DND-41 (cell line): ENCODE data around the gene NANP.
"Not testable (repeated sequence)": the region's sequence is repeated elsewhere in the genome, so short reads cannot be mapped to it uniquely, and the experiment has no call there.

ENCODE experiments used
- ATAC-seq: fragments of 200-7000 bp; cut with Tn5 transposase; 3 replicates; pipeline ENCODE4 v1.9.1; 2021; ENCODE audit warnings: low read depth; ENCODE audit not compliant: insufficient read depth
- DNase-seq: peaks from one replicate; pipeline ENCODE4 v3.0.0-alpha.2; 2020
- H2AFZ ChIP-seq: 2 replicates; pipeline ENCODE4 v1.6.0; 2012; ENCODE audit warnings: low read depth, low read length
- H3K27ac ChIP-seq: 2 replicates; pipeline ENCODE4 v1.5.1; 2012; ENCODE audit warnings: low read length, inconsistent platforms
- H3K27me3 ChIP-seq: fragments of 200-600 bp; sonication (generic); 2 replicates; pipeline ENCODE4 v1.6.0; 2012; ENCODE audit warnings: low read length, mild to moderate bottlenecking, inconsistent platforms; ENCODE audit not compliant: insufficient read depth, poor library complexity
- H3K36me3 ChIP-seq: 2 replicates; pipeline ENCODE4 v1.5.1; 2012; ENCODE audit warnings: low read length, inconsistent platforms; ENCODE audit not compliant: insufficient read depth
- H3K4me1 ChIP-seq: 2 replicates; pipeline ENCODE4 v1.5.1; 2012; ENCODE audit warnings: mild to moderate bottlenecking, low read length; ENCODE audit not compliant: insufficient read depth
- H3K4me2 ChIP-seq: 2 replicates; pipeline ENCODE4 v1.6.0; 2012; ENCODE audit warnings: mild to moderate bottlenecking, moderate library complexity, low read length, inconsistent platforms; ENCODE audit not compliant: insufficient read depth
- H3K4me3 ChIP-seq, 2 experiments: fragments of 200-600 bp in 1 of 2; shearing (Covaris generic) in 1 of 2; 2 replicates each; pipeline ENCODE4 v1.5.1; 2012 to 2016; ENCODE audit warnings: inconsistent platforms in 2 of 2, low read length in 2 of 2, mild to moderate bottlenecking in 2 of 2, low read depth in 1 of 2, moderate library complexity in 1 of 2
- H3K79me2 ChIP-seq: 2 replicates; pipeline ENCODE4 v1.6.0; 2012; ENCODE audit warnings: low read length, inconsistent platforms; ENCODE audit not compliant: insufficient read depth
- H3K9ac ChIP-seq: 2 replicates; pipeline ENCODE4 v1.6.0; 2012; ENCODE audit warnings: low read depth, mild to moderate bottlenecking, inconsistent platforms, low read length, moderate library complexity
- H3K9me3 ChIP-seq: 2 replicates; pipeline ENCODE4 v1.5.1; 2012; ENCODE audit warnings: low read length, moderate library complexity, mild to moderate bottlenecking, inconsistent platforms; ENCODE audit not compliant: insufficient read depth, severe bottlenecking
- H4K20me1 ChIP-seq: 2 replicates; pipeline ENCODE4 v1.6.0; 2012; ENCODE audit warnings: low read length; ENCODE audit not compliant: insufficient read depth
- EZH2 ChIP-seq: IDR thresholded peaks from 3 replicates; pipeline ENCODE4 v1.6.1; 2012; ENCODE audit warnings: borderline replicate concordance, low read depth, mild to moderate bottlenecking, moderate library complexity, low read length, inconsistent platforms; ENCODE audit not compliant: severe bottlenecking
- TF ChIP-seq, protein P1 (sequence below): IDR thresholded peaks from 2 replicates; pipeline ENCODE4 v1.5.1; 2012; ENCODE audit warnings: borderline replicate concordance, low read length, moderate library complexity, mild to moderate bottlenecking; ENCODE audit not compliant: poor library complexity, severe bottlenecking; ENCODE audit errors: extremely low read depth

Gene NANP

DNA sequence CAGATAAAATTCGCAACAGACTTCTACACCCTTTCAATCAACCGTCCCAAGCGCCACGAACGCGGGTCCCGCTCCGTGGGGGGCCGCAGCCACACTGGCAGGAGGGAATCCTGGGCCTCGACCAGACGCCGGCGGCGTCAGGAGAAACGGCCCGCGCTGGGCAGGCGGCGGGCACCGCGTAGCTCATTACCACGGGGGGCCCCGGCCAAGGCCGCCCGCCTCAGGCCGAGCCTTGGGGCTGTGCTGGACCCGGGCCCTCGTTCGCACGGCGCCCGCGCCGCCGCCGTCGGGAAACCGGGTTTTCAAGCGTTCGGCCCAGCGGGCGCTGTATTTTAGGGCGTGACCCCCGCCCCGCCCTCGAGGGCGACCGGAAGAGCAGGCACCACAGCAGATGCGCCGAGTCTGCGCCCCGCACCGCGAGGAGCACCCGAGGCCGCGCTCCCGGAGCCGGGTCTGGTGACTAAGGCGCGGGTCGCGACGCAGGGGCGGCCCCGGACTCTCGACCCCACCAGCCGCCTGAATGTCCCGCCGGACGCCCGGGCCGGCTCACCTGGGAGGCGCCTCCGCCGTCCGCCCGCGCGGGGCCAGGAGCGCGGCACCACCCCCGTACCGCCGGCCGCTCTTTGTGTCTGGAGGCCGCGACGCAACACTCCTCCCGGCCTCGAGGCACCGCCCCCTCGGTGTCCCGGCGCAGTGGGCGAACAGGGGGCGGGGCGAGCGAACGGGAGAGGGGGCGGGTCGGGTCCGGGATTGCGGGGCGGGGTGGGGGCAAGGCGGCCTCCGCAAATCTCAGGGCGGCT, 38.7 kb downstream of the NANP start, which contains the start of gene NINL:
Gene NINL, minus strand, starts transcription at position 627 of the 800 bp plus-strand sequence. CDS start 58,944 bp downstream, outside the sequence.
- peak within 1 kb of the TSS; percentile 79 for H3K27ac ChIP-seq
- peaks cover 48% of the 10 kb centered on the region for H3K79me2 ChIP-seq
- TF ChIP-seq EZH2: no peak
- TF ChIP-seq, protein P1, sequence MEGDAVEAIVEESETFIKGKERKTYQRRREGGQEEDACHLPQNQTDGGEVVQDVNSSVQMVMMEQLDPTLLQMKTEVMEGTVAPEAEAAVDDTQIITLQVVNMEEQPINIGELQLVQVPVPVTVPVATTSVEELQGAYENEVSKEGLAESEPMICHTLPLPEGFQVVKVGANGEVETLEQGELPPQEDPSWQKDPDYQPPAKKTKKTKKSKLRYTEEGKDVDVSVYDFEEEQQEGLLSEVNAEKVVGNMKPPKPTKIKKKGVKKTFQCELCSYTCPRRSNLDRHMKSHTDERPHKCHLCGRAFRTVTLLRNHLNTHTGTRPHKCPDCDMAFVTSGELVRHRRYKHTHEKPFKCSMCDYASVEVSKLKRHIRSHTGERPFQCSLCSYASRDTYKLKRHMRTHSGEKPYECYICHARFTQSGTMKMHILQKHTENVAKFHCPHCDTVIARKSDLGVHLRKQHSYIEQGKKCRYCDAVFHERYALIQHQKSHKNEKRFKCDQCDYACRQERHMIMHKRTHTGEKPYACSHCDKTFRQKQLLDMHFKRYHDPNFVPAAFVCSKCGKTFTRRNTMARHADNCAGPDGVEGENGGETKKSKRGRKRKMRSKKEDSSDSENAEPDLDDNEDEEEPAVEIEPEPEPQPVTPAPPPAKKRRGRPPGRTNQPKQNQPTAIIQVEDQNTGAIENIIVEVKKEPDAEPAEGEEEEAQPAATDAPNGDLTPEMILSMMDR: no peak
- ATAC-seq (peak; percentile 87), DNase-seq (peak; percentile 77)
- no peaks in the 10 kb centered on the region for H3K27me3 ChIP-seq
- H3K4me3 ChIP-seq: peak within 1 kb of the TSS; percentile 51 to 75
- H2AFZ ChIP-seq: peak within 1 kb of the TSS; percentile 80
- peak within 1 kb of the TSS; percentile 76 for H3K4me2 ChIP-seq
- peaks cover 34% of the 10 kb centered on the region for H3K4me1 ChIP-seq
- no peaks in the 10 kb centered on the region for H3K9me3 ChIP-seq
- peaks cover 5% of the 10 kb centered on the region; the same call in 1 of the 2 replicates for H4K20me1 ChIP-seq
- peak within 1 kb of the TSS; percentile 86 for H3K9ac ChIP-seq
- H3K36me3 ChIP-seq: peaks cover 12% of the 10 kb centered on the region; the same call in 1 of the 2 replicates

DNA sequence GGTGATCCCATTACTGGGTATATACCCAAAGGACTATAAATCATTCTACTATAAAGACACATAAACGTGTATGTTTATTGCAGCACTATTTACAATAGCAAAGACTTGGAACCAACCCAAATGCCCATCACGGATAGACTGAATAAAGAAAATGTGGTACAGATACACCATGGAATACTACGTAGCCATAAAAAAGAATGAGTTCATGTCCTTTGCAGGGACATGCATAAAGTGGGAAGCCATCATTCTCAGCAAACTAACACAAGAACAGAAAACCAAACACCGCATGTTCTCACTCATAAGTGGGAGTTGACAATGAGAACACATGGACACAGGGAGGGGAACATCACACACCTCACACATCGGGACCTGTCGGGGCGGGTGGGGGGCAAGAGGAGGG, 40.2 kb downstream of the NANP start:
- Histone ChIP-seq H3K79me2 (peaks cover 63% of the 10 kb centered on the region), H3K4me1 (peaks cover 34% of the 10 kb centered on the region), H3K9ac (peak overlapping the region; percentile 86; the same call in 1 of the 2 replicates), H3K36me3 (peaks cover 19% of the 10 kb centered on the region), H3K4me2 (peak overlapping the region; percentile 76), H3K4me3 (peak overlapping the region in 1 of 2 experiments; percentile 75; a peak in 3 of 4 replicates)
- H2AFZ ChIP-seq, H3K27me3 ChIP-seq, DNase-seq, H3K27ac ChIP-seq, H3K9me3 ChIP-seq, ATAC-seq, H4K20me1 ChIP-seq: not testable (repeated sequence)

DNA sequence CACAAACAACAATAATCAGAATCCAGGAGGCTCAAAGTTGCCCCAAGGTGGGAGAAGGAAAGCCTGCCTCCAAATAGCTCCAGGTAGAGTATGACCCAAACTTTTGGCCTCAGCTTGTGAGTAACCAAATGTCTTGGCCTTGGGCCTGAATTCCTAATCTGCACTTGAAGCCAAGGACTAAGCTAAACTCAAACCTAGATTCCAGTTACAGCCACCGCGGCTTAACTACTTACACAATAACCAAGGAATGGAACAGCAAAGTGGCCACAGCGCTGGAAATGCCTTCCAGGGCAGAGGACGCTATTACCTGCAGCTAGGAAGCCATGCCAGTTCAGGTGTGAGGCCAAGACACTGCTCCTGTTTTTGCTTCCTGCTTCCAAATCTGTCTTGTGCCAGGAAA, 43.1 kb downstream of the NANP start:
- Histone ChIP-seq H3K36me3 (peaks cover 19% of the 10 kb centered on the region), H3K4me1 (peaks cover 32% of the 10 kb centered on the region), H4K20me1 (peaks cover 16% of the 10 kb centered on the region; the same call in 1 of the 2 replicates), H3K4me2 (peak overlapping the region; percentile 0; the same call in 1 of the 2 replicates), H3K79me2 (peaks cover 90% of the 10 kb centered on the region), H3K4me3 (no peak overlapping the region), H3K27ac (no peak overlapping the region), H2AFZ (no peak overlapping the region), H3K9me3 (no peaks in the 10 kb centered on the region), H3K9ac (no peak overlapping the region), H3K27me3 (no peaks in the 10 kb centered on the region)
- DNase-seq (no peak), ATAC-seq (no peak)
- no peak for TF ChIP-seq EZH2
- TF ChIP-seq, protein P1: no peak

DNA sequence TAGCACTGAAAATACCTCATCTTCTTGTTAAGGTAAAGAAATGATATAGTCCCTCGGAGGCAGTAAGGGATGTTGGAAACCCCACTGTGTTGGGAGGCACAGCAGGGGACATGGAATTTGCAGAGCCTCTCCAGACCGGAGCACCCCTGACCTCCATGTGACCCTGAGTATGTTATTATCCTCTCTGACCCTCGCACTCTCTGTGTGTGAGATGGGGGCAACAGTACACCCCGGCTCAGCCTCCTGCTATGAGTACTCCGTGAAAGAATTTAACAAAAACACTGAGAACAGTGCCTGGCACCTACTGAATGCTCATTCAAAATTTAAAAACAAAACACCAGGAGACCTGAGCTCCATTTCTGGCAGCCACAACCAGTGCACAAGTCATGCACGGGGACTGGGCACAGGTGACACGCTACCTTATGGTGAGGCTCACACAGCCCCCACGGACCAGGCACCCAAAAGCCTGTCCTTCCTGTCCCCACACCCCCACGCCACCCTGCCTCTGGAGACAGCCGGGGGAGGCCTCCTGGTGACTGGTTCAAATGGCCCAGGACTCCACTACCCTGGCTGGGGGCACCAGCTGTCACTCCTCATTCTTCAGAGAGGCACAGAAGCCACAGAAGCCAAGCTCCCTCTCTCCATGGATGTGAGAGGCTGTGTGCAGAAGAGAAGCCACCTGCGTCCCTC, 44.6 kb downstream of the NANP start:
- Histone ChIP-seq H3K9ac (no peak overlapping the region), H3K4me2 (no peak overlapping the region), H3K4me3 (no peak overlapping the region), H4K20me1 (peaks cover 20% of the 10 kb centered on the region; the same call in 1 of the 2 replicates), H3K27ac (no peak overlapping the region; the same call in 1 of the 2 replicates), H2AFZ (no peak overlapping the region), H3K36me3 (peaks cover 26% of the 10 kb centered on the region), H3K9me3 (no peaks in the 10 kb centered on the region), H3K27me3 (no peaks in the 10 kb centered on the region), H3K79me2 (peaks cover 96% of the 10 kb centered on the region), H3K4me1 (peaks cover 23% of the 10 kb centered on the region)
- ATAC-seq (peak; percentile 69; the same call in 2 of the 3 replicates), DNase-seq (peak; percentile 29)
- TF ChIP-seq EZH2: no peak
- TF ChIP-seq, protein P1: no peak
